Central memory CD8-positive, alpha-beta T cell (primary cell): ENCODE results near the gene CRTC3.

ENCODE experiments used
- ATAC-seq: fragments of 150-1000 bp; cut with Tn5 transposase; replicated peaks from 2 replicates; pipeline ENCODE4 v1.10.0; 2022; ENCODE audit warnings: mild to moderate bottlenecking, moderate FRiP score, moderate number of reproducible peaks; ENCODE audit not compliant: poor library complexity, severe bottlenecking; ENCODE audit errors: extremely low read depth
- DNase-seq, 2 donors: peaks; one replicate each; pipeline ENCODE4 v3.0.0; 2021; ENCODE audit warnings: low spot score in 2 of 2
- H3K27ac Mint-ChIP-seq: one replicate; pipeline ENCODE4 v1.8.0; 2022; ENCODE audit warnings: low read depth, mild to moderate bottlenecking, moderate library complexity, mixed read lengths
- H3K27me3 Mint-ChIP-seq: one replicate; pipeline ENCODE4 v1.8.0; 2022; ENCODE audit warnings: mixed read lengths
- H3K36me3 Mint-ChIP-seq: one replicate; pipeline ENCODE4 v1.8.0; 2022; ENCODE audit warnings: mild to moderate bottlenecking, moderate library complexity, mixed read lengths; ENCODE audit not compliant: insufficient read depth
- H3K4me1 Mint-ChIP-seq: one replicate; pipeline ENCODE4 v1.8.0; 2022; ENCODE audit warnings: mixed read lengths
- H3K4me3 Mint-ChIP-seq: one replicate; pipeline ENCODE4 v1.8.0; 2022; ENCODE audit warnings: mild to moderate bottlenecking, moderate library complexity, mixed read lengths
- H3K9me3 Mint-ChIP-seq: one replicate; pipeline ENCODE4 v1.8.0; 2022; ENCODE audit warnings: mixed read lengths

CRTC3 gene

DNA sequence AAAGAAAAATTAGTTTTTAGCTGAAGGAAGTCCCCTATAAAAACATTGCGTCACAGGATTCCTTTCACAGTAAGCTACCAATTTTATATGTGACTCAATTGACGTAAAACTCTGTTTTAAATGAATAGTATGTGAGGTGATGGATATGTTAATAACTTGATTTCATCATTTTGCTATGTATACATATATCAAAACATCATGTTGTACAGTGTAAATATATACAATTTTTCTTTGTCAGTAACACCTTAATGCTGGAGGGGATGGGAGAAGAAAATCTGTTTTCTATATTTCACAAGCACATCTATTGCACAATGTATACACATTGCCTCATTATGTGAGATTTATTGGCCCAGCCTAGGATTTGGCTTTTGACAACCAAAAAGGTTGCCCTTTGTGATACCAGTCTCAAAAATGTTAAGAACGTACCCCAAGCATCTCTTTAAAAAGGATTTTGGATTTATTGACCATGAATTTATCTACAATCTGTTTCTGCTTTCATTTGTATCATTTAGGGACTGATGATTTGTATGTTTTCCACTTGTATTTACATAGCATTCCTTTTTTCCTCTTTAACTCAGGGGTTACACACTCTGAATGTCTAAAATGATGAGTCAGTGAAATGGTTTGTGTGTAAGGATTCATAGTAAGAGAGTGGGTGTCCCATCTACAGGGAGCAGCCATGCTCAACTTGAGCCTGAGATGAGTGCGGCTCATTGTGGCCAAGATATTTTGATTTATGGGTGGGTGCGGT is 62.6 kb downstream of the CRTC3 start:
- no peak for ATAC-seq
- H3K27ac Mint-ChIP-seq, result no peak overlapping the region

DNA sequence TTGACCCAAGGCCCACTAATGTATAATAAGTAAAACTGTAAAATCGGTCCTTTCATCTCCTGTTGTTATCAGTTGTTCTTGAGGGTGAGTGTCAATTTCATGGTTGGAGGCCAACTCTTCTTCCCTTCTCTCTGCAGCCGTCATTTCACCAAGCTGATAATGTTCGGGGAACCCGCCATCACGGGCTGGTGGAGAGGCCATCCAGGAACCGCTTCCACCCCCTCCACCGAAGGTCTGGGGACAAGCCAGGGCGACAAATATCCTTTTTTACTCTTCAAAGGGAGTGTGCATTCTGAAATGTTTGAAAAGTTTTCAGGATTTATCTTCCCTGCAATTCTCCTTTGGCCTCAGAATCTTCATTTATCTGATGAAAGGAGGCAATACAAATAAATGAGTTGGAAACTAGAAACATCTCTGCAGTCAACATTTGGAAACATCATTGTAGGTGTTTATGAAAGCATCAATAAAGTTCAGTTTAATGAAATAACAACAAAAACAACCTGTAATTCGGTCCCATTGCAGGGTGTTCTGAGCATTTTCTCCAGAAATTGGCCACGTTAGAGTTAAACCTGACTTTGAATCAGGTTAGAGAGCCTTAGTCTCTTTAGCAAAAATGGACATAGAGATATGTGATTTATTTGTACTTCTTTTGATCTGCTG is 63.9 kb downstream of the CRTC3 start:
- peak overlapping the region; percentile 73 for H3K4me3 Mint-ChIP-seq
- peaks cover 16% of the 10 kb centered on the region for H3K36me3 Mint-ChIP-seq
- no peaks in the 10 kb centered on the region for H3K9me3 Mint-ChIP-seq
- peaks cover 57% of the 10 kb centered on the region for H3K4me1 Mint-ChIP-seq
- peak overlapping the region; percentile 97 for H3K27ac Mint-ChIP-seq
- ATAC-seq (no peak), DNase-seq (no peak)
- H3K27me3 Mint-ChIP-seq, result no peaks in the 10 kb centered on the region

More for the DNA sequence above, 62.6 kb downstream of the CRTC3 start:
- Mint-ChIP-seq H3K9me3 (no peaks in the 10 kb centered on the region), H3K36me3 (peaks cover 14% of the 10 kb centered on the region), H3K4me3 (no peak overlapping the region), H3K4me1 (peaks cover 52% of the 10 kb centered on the region), H3K27me3 (no peaks in the 10 kb centered on the region)
- no peak for DNase-seq

DNA sequence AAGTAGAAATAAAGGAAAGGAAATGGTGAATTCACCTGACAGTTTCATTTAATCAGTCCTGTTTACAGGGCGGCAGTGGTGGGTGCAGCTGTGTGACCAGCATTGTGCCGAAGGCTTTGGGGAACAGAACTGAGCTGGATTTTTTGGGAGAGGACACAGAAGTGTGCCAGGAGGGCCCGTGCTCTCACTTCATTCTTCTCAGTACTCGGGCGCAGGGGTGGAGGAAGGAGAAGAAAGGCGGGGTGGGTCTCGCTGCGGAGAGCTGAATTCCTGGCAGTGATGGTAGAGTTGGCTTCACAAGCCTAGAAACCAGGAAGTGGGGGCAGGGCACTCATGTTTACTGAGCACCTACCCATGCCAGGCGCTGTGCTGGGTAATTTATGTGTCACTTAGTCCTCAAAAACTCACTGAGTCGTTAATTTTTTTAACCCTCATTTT is 64.6 kb downstream of the CRTC3 start:
- ATAC-seq (peak; percentile 91), DNase-seq (peak; percentile 52 to 64)
- Mint-ChIP-seq H3K27me3 (no peaks in the 10 kb centered on the region), H3K4me1 (peaks cover 55% of the 10 kb centered on the region), H3K27ac (peak overlapping the region; percentile 97), H3K9me3 (no peaks in the 10 kb centered on the region), H3K36me3 (peaks cover 19% of the 10 kb centered on the region), H3K4me3 (peak overlapping the region; percentile 73)

DNA sequence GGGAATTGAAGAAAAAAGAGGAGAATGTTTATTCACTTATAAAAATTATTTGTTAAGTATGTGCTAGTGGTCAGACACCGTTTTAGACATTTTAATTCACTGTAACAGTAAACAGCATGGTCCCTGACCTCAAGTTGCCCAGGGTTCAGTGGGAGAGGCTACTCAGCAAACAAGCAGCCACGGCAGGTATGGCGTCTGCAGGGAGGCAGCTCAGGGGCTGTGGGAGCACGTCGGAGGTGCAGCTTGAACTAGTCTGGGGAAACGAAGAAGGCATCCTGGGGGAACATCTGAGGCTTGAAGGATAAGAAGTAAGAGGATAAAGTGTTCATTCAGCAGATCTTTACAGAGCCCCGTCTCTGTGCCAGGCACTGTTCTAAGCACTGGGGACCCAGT is 66.0 kb downstream of the CRTC3 start:
- Mint-ChIP-seq H3K9me3 (no peaks in the 10 kb centered on the region), H3K27ac (peak overlapping the region; percentile 1), H3K4me1 (peaks cover 55% of the 10 kb centered on the region), H3K36me3 (peaks cover 15% of the 10 kb centered on the region), H3K27me3 (no peaks in the 10 kb centered on the region), H3K4me3 (no peak overlapping the region)
- DNase-seq (no peak), ATAC-seq (no peak)

DNA sequence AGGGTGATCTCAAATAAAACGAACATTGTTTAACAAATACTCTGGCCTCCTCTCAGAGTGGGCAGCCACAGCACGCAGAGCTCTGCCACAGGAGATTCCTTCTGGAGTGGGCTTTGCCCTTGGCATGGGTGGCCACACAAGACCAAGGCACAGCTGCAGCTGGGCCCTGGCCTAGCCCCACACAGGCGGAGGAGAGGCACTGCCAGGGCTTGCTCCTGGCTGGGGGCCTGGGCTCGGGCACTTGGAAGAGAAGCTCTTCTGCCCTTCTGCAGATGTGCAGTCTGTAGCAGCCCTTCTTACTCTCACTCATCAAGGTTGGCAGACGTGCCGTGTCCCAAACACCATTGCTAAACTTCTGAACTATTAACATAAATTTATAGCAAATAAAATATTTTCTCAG is 67.2 kb downstream of the CRTC3 start:
- H3K4me3 Mint-ChIP-seq, result no peak overlapping the region
- peaks cover 15% of the 10 kb centered on the region for H3K36me3 Mint-ChIP-seq
- no peak for ATAC-seq
- H3K27me3 Mint-ChIP-seq, result no peaks in the 10 kb centered on the region
- peaks cover 55% of the 10 kb centered on the region for H3K4me1 Mint-ChIP-seq
- DNase-seq, result no peak
- H3K27ac Mint-ChIP-seq, result peak overlapping the region; percentile 82
- no peaks in the 10 kb centered on the region for H3K9me3 Mint-ChIP-seq

DNA sequence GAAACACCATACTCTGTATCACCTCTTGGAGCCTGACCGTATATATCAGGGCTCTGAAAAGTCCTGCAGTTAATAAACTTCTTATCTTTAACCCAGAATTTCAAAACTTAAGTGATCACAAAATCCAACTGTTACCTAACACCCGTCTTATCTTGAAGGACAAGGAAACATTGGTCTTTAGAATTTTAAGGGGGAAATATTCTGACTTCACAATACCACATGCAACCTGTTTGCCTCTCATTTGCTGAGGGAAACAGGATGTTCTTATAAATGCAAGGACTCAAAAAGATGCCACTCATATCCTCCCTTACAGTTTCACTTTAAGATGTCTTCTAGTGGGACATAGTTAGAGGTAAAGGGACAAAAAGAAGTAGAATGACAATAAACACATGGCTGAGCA is 67.9 kb downstream of the CRTC3 start:
- DNase-seq (no peak), ATAC-seq (peak; percentile 41)
- peaks cover 55% of the 10 kb centered on the region for H3K4me1 Mint-ChIP-seq
- peaks cover 13% of the 10 kb centered on the region for H3K36me3 Mint-ChIP-seq
- peak overlapping the region; percentile 82 for H3K27ac Mint-ChIP-seq
- no peaks in the 10 kb centered on the region for H3K9me3 Mint-ChIP-seq
- peak overlapping the region; percentile 25 for H3K4me3 Mint-ChIP-seq
- no peaks in the 10 kb centered on the region for H3K27me3 Mint-ChIP-seq

DNA sequence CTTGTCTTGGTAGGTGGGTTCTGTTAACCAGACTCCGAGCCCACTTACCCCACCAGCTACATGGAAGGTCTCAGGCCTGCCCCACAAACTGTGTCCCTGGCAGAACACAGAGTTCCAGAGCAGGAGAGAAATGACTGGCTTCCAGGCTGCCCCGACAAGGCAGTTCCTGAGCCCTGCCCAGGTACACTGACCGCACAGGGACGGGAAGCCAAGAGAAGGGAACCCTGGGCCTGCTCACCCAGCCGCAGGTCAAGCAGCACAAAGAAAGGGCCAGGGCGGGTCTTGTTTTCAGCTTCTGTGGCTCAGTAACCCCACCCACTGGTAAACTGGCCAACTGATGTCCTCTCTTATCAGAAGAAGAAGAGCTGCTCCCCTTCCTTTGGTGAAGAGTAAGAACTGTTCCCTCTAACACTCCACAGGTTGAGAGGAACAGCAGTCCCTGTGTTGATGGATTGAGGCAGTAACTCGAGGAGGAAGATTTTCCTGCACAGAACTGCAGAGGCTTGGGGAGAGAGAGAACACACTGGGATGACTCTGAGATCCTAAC is 68.4 kb downstream of the CRTC3 start:
- ATAC-seq, result no peak
- Mint-ChIP-seq H3K4me3 (peak overlapping the region; percentile 25), H3K36me3 (peaks cover 13% of the 10 kb centered on the region)

DNA sequence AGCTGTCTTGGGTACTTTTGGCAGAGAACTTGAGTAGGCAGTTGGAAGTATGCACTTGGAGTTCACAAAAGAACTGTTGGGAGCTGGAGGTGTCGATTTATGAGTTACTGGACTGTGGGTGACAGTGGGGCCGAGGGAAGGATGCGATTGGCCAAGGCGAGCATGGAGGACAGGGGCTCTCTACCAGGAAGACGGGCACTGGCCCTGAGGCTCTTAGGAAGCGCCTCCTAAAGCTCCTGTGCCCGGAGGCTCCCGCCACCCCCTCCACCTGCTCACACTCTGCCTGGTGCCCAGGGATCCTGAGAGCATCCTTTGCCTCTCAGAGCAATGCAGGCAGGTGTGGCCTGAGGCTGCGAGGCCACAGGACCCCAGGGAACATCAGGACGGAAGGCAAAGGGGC is 69.0 kb downstream of the CRTC3 start:
- DNase-seq, result no peak
- ATAC-seq, result no peak
- Mint-ChIP-seq H3K27me3 (no peaks in the 10 kb centered on the region), H3K36me3 (peaks cover 13% of the 10 kb centered on the region), H3K27ac (peak overlapping the region; percentile 82), H3K9me3 (no peaks in the 10 kb centered on the region), H3K4me1 (peaks cover 51% of the 10 kb centered on the region), H3K4me3 (peak overlapping the region; percentile 14)

More for the DNA sequence above, 68.4 kb downstream of the CRTC3 start:
- Mint-ChIP-seq H3K4me1 (peaks cover 54% of the 10 kb centered on the region), H3K27me3 (no peaks in the 10 kb centered on the region), H3K27ac (peak overlapping the region; percentile 82), H3K9me3 (no peaks in the 10 kb centered on the region)
- DNase-seq, result no peak

DNA sequence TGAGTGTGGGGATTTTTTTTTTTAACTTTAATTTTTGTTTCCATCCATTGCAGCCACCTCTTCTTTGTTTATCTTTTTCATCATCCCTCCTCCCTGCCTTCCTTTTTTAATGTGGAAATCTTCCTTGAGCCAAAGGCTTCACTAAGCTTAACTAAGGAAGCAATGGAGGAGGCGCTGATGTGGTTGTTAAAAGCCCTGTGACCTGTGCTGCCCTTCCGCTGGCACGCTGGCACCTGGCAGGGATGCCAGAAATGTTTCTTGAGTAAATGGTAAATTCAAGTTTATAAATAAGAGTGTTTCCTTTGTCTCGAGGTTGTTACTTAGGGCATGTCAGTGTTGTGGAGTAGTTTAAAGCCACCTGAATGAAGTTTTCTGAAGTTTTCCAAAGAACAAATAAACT is 69.4 kb downstream of the CRTC3 start:
- DNase-seq (no peak), ATAC-seq (no peak)
- H3K27me3 Mint-ChIP-seq, result no peaks in the 10 kb centered on the region
- no peak overlapping the region for H3K4me3 Mint-ChIP-seq
- peak overlapping the region; percentile 49 for H3K27ac Mint-ChIP-seq
- H3K4me1 Mint-ChIP-seq, result peaks cover 51% of the 10 kb centered on the region
- H3K36me3 Mint-ChIP-seq, result peaks cover 11% of the 10 kb centered on the region
- H3K9me3 Mint-ChIP-seq, result no peaks in the 10 kb centered on the region

DNA sequence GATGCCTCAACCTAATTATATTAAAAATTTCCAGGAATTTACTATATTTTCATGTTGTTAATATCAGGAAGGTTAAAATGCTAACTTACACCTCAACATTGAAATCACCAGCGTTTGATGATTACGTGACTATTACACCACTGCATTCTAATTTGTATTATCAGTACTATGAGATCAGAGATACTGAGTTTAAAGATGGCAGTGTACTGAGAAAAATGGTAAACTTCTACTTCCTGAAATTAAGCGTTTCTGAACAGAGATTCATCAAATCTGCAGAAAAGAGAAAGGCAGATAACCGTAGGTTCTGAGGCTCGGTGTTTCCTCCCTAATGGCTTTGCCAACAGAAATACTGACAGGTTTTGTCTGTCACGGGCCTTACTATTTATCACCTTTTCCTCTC is 69.9 kb downstream of the CRTC3 start:
- DNase-seq (no peak), ATAC-seq (no peak)
- Mint-ChIP-seq H3K36me3 (peaks cover 8% of the 10 kb centered on the region), H3K27ac (peak overlapping the region; percentile 49), H3K4me1 (peaks cover 48% of the 10 kb centered on the region), H3K4me3 (no peak overlapping the region), H3K27me3 (no peaks in the 10 kb centered on the region), H3K9me3 (no peaks in the 10 kb centered on the region)

DNA sequence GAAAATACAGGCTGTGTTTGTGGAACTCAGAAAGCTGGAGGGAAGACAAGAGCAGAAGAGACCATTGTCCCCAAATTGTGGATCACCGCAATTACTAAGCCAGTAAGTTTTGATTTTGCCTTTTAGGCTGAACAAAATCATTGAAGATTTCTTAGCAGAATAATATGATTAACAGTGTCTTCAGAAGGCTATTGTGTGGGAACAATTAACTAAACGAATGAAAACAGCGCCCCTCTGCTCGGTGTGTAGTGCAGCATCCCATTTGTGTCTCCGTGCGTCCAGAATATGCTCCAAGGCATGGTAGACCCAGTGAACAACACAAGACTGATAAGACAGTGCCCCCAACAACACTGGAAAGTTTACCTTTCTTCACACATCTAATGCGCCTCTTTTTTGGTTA is 71.2 kb downstream of the CRTC3 start:
- H3K27ac Mint-ChIP-seq, result no peak overlapping the region
- H3K36me3 Mint-ChIP-seq, result peaks cover 10% of the 10 kb centered on the region
- no peaks in the 10 kb centered on the region for H3K27me3 Mint-ChIP-seq
- ATAC-seq (no peak), DNase-seq (no peak)
- H3K4me1 Mint-ChIP-seq, result peaks cover 39% of the 10 kb centered on the region
- no peaks in the 10 kb centered on the region for H3K9me3 Mint-ChIP-seq
- no peak overlapping the region for H3K4me3 Mint-ChIP-seq

DNA sequence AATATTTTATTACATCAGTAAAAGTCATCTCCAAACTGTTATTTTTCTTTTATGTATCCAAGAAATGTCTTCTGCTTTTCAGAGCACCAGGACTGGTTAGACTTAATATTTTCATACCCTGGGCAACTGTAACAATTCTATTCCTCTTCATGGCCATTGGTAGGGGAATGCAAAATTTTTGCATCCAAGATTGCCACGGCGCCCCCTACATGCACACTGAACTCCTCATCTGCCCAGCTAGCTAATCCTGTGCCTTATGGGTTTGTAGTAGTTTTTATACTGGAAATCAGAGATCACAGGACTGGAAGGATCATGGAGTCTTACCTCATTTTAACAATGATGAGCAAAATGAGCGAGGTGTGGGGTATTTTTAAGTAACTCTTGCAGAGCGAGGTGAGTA is 74.2 kb downstream of the CRTC3 start:
- no peak for DNase-seq
- no peak for ATAC-seq
- Mint-ChIP-seq H3K4me3 (no peak overlapping the region), H3K4me1 (peaks cover 14% of the 10 kb centered on the region), H3K36me3 (peaks cover 5% of the 10 kb centered on the region), H3K27ac (peak overlapping the region; percentile 22), H3K9me3 (no peaks in the 10 kb centered on the region), H3K27me3 (no peaks in the 10 kb centered on the region)

DNA sequence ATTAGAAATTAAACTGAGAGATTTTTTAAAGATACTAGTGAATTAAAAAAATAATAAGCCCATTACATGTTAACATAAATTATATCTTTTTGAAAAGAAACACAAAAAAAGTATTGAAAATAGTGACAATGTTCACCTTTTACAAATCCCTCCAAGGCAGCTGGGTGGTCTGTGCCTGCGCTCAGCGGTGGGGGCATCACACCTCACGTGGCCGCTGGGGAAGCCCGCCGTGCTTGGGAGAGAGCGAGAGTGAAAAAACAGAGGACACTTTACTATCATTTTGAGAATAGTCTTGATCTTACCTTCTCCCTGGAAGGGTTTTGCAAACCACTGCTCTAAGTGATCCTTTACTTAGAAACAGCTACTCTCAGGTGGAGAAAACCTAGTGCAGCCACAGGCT is 76.9 kb downstream of the CRTC3 start:
- Mint-ChIP-seq H3K4me3 (no peak overlapping the region), H3K4me1 (peaks cover 14% of the 10 kb centered on the region), H3K9me3 (no peaks in the 10 kb centered on the region), H3K36me3 (peaks cover 11% of the 10 kb centered on the region), H3K27ac (no peak overlapping the region), H3K27me3 (no peaks in the 10 kb centered on the region)
- no peak for DNase-seq
- no peak for ATAC-seq
